Epidermal melanocyte (primary cell): Measurements from ENCODE around the gene CRTC2.
"Not testable (repeated sequence)": the region's sequence is repeated elsewhere in the genome, so short reads cannot be mapped to it uniquely, and the experiment has no call there.

Experiments
- DNase-seq: peaks from one replicate; pipeline ENCODE4 v3.0.0; 2011; ENCODE audit warnings: low spot score; ENCODE audit not compliant: insufficient read length

The CRTC2 gene

GRCh38 chr1:153929981-153930948, 28.1 kb downstream of the CRTC2 start:
- DNase-seq: no peak

- DNase-seq: no peak
These were observed 29.0 kb downstream of the CRTC2 start for GRCh38 chr1:153929426-153929825.

GRCh38 chr1:153928791-153929341, 29.5 kb downstream of the CRTC2 start:
- peak; percentile 80 for DNase-seq

GRCh38 chr1:153928245-153928644, 30.2 kb downstream of the CRTC2 start:
- DNase-seq: no peak

GRCh38 chr1:153926405-153926804, 32.0 kb downstream of the CRTC2 start:
- no peak for DNase-seq

- DNase-seq: peak; percentile 98
These were observed 35.2 kb downstream of the CRTC2 start, which contains the start of gene GATAD2B for GRCh38 chr1:153922972-153923925. Gene GATAD2B (minus strand): TSS chr1:153922972. CDS start chr1:153828347, 94,625 bp downstream.

GRCh38 chr1:153922076-153922971, 36.1 kb downstream of the CRTC2 start:
- peak; percentile 18 for DNase-seq

- no peak for DNase-seq
These were observed 36.7 kb downstream of the CRTC2 start for GRCh38 chr1:153921803-153922075.

- DNase-seq: peak; percentile 10
These were observed 37.2 kb downstream of the CRTC2 start for GRCh38 chr1:153921080-153921802.

- DNase-seq: peak; percentile 13
These were observed 38.2 kb downstream of the CRTC2 start for GRCh38 chr1:153919876-153920852.

- no peak for DNase-seq
These were observed 42.1 kb downstream of the CRTC2 start for GRCh38 chr1:153916297-153916696.

GRCh38 chr1:153912349-153912748, 46.1 kb downstream of the CRTC2 start:
- no peak for DNase-seq

GRCh38 chr1:153910560-153910959, 47.9 kb downstream of the CRTC2 start:
- DNase-seq: not testable (repeated sequence)

GRCh38 chr1:153908071-153908470, 50.3 kb downstream of the CRTC2 start:
- DNase-seq: no peak

GRCh38 chr1:153907134-153907533, 51.3 kb downstream of the CRTC2 start:
- no peak for DNase-seq

- DNase-seq: no peak
These were observed 52.0 kb downstream of the CRTC2 start for GRCh38 chr1:153906396-153906795.

- DNase-seq: not testable (repeated sequence)
These were observed 52.5 kb downstream of the CRTC2 start for GRCh38 chr1:153905908-153906307.

GRCh38 chr1:153903841-153904455, 54.5 kb downstream of the CRTC2 start:
- DNase-seq: no peak
